Limb (tissue), 2 donors: ENCODE data around the gene TBC1D12.
"Not testable (repeated sequence)": the region's sequence is repeated elsewhere in the genome, so short reads cannot be mapped to it uniquely, and the experiment has no call there.

Experiments
- DNase-seq, 2 donors: peaks; one replicate each; pipeline ENCODE4 v3.0.0-alpha.2; 2016; ENCODE audit errors: extremely low spot score in 2 of 2

Gene TBC1D12

GRCh38 chr10:94542282-94542681, 139.9 kb downstream of the TBC1D12 start:
- not testable (repeated sequence) for DNase-seq

GRCh38 chr10:94545391-94546048, 143.2 kb downstream of the TBC1D12 start, which contains the start of gene HELLS:
TSS of gene HELLS (plus strand) at chr10:94545788. CDS start at chr10:94545922, 134 bp downstream.
- peak; percentile 87 to 94 for DNase-seq

GRCh38 chr10:94546049-94546900, 143.9 kb downstream of the TBC1D12 start:
- no peak for DNase-seq

GRCh38 chr10:94546901-94547185, 144.5 kb downstream of the TBC1D12 start:
- DNase-seq, result peak in 1 of 2 donors; percentile 3

GRCh38 chr10:94549221-94549620, 146.9 kb downstream of the TBC1D12 start:
- no peak for DNase-seq

- not testable (repeated sequence) for DNase-seq
Observed at GRCh38 chr10:94567714-94568307, 165.5 kb downstream of the TBC1D12 start.

GRCh38 chr10:94571081-94571480, 168.7 kb downstream of the TBC1D12 start:
- no peak for DNase-seq

GRCh38 chr10:94571528-94571927, 169.2 kb downstream of the TBC1D12 start:
- no peak for DNase-seq

GRCh38 chr10:94578790-94579189, 176.4 kb downstream of the TBC1D12 start:
- DNase-seq, result no peak

GRCh38 chr10:94583124-94583523, 180.8 kb downstream of the TBC1D12 start:
- DNase-seq, result no peak
